GM18526 (cell line): ENCODE results near the gene CCNY.

Source experiments
- POLR2A ChIP-seq: IDR thresholded peaks from 3 replicates; pipeline ENCODE4 v1.6.1; 2011; ENCODE audit not compliant: insufficient read length; ENCODE audit errors: extremely low read depth

The CCNY gene

DNA sequence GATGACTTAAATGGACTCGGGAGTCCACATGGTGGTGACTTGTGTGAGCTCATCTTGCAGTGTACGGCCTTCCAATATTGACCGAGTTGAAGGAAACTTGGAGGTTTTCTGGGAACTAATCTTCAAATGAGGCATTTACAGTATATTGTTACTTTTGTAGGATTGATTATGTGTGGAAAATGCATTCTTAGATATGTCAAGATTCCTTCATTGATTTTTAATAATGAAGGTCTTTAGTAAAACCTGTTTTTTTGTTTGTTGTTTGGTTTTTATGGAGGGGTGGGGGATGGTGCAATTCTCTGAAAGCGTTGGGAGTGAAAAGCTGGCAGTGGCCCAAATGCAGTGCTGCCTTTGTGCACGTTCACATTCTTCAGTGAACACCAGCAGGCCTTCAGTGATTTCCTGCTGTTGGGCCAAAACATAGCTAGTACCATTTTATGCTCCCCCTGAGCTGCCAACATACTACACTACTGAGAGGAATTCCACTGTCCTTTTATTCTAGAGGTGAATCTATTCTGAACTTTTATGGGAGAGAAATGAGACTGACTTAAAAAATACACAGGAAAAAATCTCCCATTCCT lies 50.4 kb downstream of the CCNY start:
- no peak for TF ChIP-seq POLR2A

DNA sequence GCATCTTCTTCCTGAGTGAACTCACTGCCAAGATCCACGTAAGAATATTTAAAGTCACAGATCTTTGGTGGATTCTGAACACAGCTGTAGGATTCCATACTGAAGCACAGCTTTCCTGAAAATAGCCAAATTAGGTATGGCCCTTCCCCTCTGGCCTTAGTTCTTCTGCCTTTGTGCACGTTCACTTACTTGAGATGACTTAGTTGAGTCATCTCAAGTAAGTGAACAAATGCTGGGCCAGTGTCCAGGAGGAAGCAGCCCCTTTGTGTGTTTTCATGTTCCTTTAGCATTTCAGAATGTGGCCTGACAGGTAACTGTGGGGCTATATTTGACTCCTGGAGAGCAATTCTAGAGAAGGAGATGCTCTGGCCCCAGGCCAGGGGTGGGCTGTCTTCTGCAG lies 51.5 kb downstream of the CCNY start:
- no peak for TF ChIP-seq POLR2A

DNA sequence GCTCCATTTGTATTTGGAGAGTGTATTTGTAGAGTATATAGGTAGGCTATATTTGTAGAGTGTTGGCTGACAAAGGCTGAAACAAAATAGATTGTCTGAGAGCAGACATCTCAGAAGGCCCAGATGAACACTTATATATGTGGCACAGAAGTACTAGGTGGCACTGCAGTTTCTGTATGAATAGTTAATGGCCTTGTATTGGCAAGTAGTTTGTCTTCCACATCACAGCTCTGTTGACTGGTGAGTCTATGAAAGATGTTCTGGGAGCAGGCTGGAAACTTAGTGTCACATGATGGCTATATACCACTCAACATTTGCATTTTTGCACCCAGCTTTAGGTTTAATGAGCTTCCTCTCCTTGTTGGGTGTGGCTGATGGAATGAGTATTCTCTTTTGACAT lies 51.9 kb downstream of the CCNY start:
- TF ChIP-seq POLR2A: no peak

DNA sequence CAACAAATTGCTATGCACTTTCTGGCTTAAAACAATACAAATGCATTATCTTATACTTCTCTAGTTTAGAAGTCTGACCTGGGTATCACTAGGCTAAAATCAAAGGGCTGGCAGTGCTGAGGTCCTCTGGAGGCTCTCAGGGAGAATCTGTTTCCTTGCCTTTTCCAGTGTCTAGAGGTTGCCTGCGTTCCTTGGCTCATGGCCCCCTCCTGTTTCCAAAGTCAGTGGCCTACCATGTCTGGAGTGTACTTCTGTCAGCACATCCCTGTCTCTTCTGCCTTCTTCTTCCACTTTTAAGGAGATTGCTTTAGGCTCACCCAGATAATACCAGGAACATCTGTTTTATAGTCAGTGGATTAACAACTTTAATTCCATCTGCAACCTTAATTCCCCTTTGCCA lies 52.4 kb downstream of the CCNY start:
- no peak for TF ChIP-seq POLR2A

DNA sequence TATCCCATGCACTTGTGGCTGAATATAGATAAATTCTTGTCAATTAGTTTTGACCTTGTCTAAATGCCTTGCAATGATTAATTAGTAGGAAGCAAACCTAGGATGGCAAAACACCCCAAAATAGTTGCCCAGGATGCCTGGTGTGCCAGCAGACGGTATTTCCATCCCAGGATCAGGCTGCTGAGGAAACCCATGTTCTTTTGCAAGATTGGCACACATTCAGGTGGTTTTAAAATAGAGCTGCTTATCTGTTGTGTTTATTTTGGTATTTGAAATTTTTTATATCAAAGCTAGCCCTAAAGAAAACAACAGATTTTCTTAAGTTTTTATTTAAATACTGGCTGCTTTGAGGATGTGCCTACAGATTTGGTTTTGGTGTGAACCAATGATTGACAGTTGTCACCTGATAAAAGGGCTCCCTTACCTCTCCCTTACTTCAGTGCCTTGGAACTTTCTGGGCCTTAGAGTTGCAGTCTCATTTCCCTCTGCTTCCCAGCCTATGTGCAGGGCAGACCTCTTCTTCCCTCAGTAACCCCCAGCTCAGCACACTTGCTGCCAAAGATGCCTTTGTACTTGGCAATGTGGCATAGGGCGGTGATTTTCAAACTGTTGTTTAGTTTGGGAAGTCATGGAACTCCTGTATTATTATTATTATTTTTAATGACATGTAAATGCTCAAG lies 54.0 kb downstream of the CCNY start:
- no peak for TF ChIP-seq POLR2A

DNA sequence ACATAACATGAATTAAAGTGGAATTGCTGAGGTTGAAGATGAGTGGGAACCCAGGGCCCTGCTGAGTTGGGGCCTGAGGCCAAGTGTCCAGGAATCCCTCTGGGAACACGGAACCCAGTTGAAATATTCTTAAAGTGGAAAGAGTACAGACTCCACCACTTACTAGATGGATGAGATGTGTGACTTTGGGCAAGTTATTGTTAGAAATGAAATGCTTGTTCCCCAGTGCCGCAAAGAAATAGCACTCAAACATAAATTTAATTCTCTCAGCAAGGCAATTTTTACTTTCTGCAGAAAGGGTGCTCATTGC lies 54.5 kb downstream of the CCNY start:
- TF ChIP-seq POLR2A: no peak

DNA sequence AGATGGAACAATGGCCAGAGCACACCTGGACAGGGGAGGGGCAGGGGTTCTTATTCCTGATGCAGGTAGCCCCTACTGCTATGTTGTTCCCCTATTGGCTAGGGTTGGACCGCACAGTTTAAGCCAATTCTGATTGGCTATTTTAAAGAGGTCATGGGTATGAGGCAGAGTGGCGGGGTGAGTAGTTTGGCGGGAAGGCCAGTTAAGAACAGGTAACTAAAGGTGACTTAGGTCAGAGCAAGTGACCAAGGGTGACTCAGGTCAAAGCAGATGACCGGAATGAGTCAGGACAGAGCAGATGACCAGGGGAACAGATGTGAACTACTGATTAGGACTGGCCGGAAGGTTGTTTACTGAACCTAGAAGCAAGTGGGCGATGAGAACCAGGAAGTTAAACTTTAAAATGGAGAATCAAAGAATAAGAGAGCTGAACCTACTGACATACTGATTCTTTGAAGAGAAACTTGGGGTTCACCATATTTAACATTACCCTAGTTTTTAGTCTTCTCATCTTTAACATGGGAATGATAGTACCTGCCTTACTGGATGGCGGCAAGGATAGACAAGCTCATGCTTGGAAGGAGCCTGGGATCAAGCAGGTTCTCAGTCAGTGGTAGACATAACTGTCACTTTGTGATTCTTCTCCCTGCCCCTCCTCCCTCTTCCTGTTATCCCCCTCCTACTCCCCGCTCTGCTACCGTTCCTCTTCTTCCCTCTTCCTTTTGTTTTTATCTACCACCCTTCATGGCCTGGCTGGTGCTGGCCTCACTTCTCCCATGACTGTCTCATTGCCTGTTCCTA lies 55.0 kb downstream of the CCNY start:
- no peak for TF ChIP-seq POLR2A

DNA sequence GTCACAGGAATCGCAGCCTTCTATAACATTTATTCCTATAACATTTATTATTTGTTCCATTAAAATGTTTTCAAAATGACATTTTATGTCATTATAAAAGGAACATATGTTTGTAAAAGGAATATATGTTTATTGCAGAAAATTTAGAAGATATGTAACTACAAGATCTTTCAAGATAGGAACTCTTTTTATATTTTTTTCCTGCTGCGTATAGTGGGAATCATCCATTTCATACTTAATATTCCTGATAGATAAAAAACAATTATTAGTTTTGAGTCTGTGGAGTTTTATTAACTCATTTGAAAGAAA lies 55.6 kb downstream of the CCNY start:
- no peak for TF ChIP-seq POLR2A

DNA sequence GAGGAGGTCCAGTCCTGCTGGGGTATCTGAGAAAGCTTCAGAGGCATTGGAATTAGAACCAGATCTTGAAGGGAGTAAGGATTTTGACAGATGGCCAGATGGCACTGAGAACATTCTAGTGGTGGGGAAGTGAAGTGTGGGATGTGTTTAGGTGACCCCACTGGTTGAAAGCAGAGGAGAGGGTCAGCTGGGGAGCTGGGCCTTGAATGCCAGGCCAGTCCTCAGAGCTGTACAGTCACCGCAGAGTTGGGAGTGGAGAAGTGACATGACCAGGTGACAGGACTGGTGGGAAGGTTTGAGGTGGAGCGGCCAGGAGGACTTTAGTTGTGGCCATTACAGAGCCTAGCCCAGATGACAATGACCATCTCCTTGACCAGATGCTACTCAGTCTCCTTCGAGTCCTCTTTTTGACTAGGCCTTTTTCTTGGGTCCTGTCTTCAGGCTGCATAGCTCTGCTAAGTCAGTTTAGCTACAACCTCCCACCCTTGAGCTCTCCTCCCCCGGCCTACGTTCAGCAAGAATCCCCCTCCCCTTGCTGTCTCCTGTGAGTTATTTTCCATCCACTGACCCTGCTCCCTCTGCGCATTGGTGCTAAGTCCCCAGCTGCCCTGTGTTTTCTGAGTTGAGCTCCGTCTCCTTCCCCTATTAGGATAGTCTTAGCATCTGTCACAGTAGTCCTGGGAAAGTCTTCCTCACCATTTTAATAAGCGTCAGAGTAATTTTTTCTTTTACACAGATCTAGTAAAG lies 56.3 kb downstream of the CCNY start:
- TF ChIP-seq POLR2A: no peak

DNA sequence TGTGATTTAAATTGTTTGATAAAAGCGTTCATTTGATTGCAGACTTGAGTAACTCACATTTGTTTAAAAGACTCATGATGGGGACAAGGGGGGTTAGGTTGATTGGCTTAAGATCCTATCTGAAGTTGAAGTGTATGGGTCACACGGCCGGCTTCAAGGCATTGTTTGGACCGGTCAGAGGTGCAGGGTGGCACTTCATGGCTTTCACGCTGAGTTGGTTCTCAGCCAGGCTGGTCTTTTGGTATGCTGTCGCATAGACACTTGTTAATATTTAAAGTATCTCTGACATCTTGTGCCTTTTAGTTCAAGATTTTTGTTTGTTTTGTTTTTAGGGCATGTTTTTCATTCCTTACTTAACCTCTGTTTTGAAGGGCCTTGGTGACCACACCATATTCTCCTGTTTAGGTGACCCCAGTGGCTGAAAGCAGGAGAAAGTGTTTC lies 58.1 kb downstream of the CCNY start:
- TF ChIP-seq POLR2A: no peak

DNA sequence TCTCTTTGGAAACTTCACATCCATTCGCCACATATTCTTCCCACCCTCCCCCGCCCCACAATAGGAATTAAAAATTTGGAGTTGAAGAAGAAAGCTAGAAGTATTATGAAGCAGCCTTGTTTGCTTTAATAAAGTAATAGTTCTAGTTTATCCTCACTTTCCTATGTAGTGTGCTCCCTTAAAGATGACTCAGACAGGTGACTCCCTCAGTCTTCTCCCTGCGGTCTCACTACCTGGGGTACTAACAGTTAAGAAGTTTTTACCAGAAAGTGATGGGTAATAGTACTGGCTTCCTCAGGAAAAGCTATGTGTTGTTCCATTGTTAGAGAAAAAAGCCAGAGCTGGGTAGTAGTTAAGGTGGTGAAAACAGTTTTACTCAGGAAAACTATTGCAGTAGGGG lies 58.6 kb downstream of the CCNY start:
- TF ChIP-seq POLR2A: no peak

DNA sequence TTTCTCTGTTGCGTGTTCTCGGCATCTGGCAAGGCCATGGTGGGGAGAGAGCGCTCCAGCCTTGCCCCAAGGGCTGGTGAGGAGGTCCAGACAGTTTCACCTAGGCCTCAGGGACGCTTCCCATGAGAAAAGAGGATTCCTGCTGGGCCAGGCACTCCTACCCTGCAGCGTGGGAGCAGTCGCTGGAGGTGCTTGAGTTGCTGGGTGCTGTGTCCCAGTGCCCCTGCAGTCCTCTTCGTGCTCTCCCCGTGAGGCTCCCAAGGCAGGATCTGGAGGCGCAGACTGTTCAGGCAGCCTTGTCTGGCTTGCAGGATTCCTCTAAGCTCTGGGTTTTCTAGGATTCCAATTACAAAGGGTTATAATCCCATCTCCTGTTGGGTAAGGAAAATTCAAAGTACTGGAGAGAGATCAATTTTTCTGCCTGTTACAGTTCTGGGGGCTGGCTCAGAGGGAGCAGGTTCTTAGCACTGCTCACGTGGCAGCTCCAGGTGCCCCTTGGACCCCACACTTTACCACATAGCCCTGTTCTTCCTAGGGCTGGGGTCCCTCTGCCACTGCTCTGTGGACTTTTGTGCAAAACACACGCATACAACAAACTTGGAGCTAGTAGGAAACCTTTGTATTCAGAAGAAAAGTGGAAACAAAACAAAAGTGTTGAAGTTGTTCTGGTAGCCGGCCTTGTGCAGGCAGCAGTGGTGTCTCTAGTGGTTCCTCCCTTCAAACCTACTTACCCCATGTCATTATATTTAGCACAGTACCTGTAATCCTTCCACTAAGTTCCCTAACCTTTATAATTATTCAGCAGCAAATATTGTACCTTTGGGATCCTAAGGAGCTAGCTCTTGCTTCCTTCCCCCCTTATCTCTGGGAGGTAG lies 60.5 kb downstream of the CCNY start:
- TF ChIP-seq POLR2A: no peak

DNA sequence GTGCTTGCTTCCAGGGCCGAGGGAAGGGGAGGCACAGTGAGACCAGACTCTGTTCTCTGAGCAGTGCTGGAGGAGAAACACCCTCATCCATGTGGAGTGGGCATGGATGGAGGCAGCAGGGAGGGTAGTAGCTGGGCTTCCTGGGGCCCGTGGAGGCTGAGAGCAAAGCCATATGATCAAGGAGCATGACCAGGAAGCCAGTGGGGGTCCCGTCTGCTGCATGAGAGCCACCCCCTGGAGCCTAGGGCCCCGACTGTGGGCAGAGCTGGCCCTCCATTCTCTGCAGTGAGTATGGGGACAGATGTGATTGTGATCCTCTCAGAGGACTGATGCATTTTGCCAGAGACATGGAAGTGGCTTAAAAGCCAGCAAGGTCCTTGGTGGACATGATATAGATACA lies 61.6 kb downstream of the CCNY start:
- TF ChIP-seq POLR2A: no peak

DNA sequence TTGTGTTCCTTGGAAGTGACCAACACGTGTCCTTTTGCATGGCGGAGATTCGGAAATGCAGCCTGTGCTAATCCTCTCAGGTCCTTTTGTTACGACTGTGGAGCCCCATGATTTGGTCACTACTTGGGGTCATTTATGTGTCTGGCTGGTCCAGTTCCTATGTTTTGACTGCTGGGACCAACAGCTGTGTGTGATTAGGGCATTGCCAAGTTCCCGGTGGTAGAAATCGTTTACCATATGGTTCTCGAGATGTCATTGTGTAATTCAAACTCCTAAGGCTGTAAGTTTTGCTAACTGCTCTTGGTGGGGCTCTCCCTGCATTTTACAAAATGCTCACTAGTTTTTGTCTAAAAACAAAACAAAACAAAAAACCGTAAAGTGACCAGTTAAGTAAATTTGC lies 62.0 kb downstream of the CCNY start:
- TF ChIP-seq POLR2A: no peak

DNA sequence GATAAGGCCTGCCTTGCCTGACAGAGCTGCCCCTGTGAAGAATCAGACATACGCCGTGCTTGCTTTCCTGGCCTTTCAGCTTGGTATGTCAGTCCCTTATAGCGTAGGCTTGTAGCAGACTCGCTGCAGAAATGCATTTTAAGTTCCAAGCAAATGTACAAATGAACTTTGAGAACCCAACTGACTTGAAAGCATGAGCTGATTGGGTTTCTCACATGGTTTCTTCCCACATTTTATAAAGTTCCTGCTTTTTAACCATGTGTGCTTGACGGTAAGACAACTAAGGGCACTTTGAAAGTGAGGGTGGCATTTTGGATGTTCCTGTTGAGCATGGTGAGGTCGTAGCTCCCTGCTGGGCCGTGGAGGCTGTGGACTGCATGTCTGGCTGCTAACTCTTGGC lies 62.6 kb downstream of the CCNY start:
- no peak for TF ChIP-seq POLR2A

DNA sequence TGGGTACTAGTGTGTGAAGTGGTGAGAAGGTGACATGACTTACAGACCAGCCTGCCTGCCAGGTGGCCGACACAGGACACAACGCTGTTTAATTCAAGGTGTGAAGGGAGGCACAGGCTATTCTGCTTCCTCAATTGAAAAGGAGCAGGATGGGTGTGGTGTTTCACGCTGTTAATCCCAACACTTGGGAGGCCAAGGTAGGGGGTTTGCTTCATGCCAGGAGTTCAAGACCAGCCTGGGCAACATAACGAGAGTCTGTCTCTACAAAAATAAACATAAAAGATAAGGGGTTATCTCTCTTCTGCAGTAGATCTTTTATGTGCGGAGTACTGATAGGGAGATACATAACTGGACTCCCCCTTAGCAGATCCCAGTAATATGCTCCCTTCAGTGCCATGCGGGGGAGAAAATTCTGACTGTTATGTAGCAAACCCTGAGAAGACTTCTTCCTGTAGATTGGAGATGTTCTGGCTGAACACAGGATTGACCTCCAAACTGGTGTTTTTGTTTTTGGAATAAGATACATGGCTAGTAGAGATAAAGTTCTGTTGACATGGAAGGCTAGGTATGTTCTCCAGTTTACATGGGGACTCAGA lies 63.2 kb downstream of the CCNY start:
- no peak for TF ChIP-seq POLR2A
